HK-2 (cell line): ENCODE measurements around the gene GALNT18.

ENCODE experiments used
- DNase-seq: peaks from one replicate; pipeline ENCODE4 v3.0.0-alpha.2; 2018; ENCODE audit not compliant: unreplicated experiment

The GALNT18 gene

DNA sequence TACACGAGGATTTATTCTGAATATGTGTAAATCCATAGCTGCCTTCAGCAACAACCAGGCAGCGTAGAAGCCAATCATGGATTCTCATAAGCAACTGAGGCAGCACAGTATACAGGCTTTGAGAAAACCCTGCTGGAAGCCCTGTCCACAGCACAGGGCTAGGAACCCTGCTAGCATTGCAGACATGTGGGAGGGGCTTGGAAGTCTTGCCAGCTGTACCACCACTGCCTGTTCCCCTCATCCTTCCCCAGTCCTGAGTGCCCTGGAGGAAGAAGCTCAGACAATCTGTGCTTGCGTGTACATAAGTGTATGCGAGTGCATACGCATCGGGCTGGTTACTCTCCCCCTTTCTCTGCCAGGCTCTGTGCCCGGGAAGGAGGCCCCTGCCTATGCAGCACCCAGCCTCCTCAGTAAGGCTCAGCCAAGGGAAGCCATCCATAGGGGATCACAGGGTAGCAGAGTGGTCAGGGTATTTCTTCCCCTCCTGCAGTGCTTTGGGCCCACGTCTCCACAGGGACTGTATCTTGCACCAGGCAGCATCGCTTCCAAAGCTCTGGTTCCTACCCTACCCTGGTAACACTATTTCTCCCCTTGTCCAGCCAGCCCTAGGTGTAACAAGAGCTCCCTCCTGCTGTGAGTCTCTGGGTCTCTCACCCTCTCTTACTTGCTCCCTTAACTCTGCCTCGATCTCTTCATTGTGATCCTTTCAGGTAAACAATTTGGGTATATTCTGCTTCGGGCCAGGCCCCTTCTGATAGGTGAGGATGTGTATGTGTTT, 90.5 kb downstream of the GALNT18 start:
- DNase-seq: no peak

DNA sequence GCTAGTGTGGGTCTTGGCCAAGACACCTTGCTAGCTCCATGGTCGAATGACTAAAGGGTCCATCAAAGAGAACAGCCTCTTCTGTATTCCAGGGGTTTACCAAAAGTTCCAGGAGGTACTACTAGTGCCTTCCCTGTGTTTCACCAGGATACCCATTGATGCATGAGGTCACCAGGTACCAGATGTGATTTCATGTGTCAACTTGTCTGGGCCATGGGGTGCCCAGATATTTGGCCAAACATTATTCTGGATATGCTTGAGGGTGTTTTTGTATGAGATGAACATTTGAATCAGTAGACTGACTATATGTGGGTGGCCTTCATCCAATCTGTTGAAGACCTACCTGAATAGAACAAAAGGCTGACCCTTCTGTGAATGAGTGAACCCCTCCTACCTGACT, 92.8 kb downstream of the GALNT18 start:
- DNase-seq: no peak

DNA sequence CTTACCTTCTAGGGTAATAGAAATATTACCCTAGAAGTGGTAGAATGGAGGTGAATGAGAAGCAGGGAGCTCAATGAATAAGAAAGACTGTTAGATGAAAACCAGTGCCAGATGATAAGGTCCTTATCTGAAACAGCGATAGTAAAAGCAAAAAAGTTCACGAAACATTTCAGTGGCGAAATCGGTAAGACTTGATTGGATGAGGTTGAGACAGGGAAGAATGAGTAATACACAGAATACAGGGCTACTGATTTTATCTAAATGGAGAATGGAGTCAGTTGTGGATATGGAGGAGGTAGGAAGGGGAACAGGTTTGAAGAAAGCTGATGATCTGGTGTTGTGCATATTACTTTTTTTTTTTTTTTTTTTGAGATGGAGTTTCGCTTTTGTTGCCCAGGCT, 96.5 kb downstream of the GALNT18 start:
- no peak for DNase-seq

DNA sequence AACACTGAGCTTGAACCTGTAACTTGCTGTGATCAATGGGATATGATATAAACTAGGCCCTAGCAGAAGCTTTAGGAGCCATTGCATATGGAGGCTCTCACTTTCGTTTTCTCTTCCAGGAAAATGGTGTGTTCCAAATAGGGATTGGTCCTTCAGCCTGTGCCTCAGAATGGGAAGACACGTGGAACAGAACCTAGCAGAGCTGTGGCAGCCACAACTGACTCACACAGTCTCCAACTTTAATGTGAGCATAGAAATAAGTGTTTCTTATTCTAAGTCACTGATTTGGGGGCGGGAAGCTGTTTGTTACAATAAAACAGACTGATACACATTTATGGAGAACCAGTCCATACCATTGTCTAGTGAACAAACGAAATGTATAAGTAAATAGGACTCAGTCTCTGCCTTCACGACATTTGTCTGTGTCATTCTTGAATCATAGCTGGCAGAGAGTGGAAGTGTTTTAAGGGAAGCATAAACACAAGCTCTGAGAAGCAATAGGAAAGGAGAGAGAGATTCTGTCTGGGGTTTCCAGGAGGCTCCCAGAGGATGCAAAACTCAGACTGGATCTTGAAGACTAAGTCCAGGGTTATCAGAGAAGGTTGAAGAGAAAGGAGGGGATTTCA, 97.3 kb downstream of the GALNT18 start:
- DNase-seq: no peak

DNA sequence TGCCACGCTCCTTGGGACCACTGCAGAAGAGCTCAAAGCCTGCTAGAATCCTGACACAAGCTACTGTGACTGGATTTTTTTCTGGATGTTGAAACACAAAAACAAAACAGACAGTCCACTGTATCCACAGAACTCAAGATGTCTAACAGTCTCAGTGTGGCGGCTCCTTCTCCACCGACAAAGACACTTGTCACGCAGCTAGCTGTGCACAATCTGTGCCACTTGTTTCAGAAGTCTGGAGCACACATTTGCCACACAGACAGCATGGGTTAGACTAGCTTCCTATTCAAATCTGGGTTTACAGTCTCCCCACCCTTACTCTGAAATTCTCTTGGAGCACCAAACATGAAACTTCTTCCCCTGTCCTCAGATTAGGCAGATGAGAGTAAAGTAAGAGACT, 99.2 kb downstream of the GALNT18 start:
- DNase-seq: no peak

DNA sequence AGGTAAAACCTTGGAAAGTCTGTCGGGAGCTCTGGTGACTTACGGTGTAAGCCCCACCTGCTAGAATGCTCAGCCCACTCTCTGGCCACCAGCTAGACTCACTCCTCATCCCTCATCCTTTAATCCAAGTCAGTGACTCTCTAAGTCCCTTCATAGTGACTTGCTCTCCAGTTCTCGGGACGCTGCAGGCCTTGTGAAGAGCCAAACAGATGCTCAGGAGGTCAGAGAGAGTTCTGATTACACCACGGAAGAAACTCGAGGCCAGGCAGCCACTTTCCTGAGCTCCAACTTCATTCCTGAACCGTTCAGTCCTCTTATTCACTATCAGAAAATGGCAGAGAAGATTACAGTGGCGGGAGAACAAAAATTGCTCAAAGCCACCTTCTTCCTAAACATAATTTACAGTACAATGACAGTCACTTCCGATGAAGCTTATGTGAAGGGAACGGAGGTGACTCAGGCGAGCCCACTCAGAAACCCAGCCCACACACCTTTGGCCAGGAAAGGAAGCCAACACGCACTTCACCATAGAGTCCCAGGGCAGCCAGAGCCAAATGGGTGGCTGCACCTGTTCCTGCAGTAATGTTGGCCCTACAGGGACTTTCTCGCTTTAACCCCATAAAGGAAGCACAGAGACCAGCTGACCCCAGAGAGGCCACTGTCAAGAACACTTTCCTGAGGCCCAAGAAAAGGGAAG, 100.4 kb downstream of the GALNT18 start:
- no peak for DNase-seq

DNA sequence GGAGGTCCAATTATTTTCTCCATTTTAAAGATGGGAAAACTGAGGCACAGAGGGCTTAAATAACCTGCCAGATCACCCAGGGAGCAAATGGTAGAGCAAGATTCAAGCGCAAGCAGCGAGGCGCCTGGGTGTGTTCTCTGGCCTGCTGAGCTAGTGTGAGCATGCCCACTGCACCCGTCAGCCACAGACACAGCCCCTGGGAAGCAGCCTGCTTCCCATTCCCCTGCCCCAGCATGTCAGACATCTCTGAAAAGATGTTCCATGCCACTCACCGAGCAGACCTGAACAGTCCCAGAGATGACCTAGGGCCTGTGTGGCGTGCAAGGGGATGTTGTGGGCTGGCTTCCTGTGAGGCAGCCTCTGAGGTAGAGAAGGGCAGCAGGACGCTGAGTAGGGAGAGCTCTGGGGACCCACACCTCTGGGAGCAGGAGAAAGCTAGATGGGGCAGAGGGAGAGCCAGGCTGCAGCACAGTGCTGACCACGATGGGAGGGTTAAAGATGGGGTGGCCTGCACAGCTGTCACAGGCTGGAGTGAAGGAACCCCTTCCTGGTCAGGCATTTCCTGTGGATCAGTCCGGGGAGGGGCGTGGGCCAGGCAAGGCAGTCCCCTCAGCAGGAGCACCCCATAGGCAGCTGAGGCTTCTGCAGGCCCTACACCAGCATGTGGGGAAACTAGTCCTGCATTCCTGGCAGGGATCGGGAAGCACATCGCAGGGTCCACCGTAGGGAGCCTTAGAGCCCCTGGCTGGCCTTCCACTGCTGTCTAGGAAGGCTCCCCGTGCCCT, 101.4 kb downstream of the GALNT18 start:
- DNase-seq: no peak

DNA sequence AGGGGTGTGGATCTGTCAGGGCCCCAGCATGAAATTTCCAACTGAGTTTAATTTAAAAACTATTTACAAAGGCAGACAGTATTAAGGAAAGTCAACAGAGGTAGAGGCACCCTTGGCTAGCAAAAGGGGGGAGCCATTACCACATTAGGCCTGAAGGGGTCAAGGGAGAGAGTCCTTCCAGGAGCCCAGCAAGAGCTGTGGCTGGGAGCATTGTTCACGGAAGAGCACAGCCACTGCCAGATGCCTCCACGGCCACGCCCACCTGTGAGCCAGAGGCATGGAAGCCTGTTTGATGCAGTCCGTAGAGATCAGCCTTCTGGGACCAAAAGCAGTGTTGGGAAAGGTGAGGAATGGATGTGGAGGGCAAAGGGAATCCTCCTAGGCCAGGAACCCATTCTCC, 102.6 kb downstream of the GALNT18 start:
- DNase-seq: no peak

DNA sequence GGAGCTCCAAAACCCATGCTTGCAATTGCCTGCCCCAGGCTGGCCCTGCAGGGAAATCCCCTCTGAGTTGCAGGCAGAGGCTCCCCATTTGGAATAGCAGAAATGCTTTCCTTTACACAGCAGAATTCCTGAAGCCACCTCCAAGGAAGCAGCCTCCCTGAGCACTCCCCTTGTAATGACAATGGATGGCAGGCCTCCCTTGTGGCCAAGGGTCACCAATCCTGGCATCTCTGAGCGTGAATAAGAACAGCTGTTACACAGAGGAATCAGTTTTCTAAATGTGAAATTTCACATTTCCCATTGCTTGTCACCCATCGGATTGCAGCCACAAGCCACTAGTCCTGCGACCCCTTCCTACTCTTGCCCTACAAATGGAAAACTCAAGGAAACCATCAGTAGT, 107.6 kb downstream of the GALNT18 start:
- no peak for DNase-seq

DNA sequence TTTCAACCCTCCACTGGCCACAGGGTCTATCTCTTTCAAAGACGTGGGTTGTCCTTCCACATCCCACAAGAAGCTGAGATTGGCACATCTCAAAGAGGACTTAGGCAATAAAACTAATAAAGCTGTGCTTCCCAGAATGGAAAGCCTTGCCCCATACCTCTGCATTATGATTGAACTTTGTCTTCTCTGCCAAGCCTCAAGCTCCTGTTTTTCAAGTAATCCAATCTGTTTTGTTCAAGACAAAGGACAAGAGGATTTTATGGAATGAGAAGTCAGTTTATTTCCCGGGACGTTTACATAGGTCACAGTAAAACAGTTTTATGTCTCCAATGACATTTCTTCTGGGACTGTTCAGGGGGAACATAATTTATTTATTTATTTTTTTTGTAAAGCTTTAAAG, 108.4 kb downstream of the GALNT18 start:
- no peak for DNase-seq

DNA sequence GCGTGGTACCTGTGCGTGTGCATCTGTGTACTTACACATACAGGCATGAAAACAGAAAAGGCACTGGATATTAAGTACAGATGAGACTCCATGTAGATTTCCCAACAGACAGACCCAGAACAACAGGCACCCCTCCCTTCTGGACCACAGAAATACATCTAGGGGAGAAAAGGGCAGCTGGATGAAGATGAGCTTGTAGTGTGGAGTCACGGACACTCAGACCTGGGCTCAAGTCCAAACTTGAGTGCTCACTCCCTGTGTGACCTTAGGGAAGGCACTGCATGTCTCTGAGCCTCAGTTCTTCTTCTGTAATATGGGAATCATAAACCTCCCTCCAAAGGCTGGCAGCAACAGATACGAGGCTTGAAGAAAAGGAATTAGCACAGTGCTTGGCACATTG, 108.9 kb downstream of the GALNT18 start:
- no peak for DNase-seq

DNA sequence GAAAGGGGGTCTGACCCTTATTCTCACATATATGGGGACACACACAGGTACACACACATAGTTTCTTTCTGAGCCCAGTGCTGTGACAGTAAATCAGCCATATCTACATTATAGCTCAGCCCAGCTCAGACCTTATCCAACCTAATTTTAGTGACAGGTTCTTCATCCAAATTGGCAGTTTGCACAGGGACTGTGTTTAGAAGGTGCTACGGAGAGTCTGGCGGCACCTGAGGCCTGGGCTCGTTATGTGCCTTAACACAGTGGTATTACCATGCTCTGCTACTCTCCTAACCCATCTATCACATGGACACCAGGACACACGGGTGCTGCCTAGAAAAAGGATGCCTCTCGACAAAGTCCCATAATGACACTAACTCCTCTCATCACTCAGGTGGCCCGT, 109.3 kb downstream of the GALNT18 start:
- DNase-seq: no peak

DNA sequence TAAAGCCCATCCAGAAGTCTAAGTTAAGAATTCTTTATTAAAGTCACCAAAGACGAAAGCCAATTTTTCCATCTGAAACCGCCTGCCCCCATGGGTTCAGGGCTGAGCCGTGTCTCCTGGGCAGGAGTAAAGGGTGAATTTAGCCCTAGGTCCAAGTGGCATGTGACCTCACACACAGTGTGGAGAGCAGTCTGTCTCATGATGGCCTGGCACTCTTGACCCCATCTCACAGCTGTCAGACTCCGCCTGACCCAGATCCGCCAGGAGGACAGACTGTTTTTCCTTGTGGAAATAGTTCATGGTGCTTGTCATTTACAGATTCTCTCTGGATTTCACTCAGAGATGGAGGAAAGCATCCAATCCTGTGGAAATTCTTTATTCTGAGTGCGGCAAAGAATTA, 109.7 kb downstream of the GALNT18 start:
- no peak for DNase-seq

DNA sequence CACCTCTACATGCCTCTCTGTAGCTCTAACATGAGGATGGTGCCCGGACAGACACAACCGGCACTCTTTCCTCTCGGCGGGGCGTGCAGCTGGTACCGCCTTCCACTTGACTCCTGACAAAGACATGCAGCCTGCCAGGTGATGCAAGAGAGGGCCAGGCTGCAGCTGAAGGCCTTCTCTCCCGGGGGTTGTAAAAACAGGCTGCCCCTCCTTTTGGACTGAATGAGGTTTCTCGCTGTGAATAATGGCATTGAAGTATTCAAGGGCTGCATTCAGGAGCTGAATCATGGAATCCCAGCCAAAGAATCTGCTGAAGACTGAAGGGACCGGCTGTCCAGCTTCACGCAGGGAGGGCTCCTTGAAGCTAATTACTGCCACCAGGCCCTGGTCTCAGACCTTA, 110.9 kb downstream of the GALNT18 start:
- DNase-seq: no peak

DNA sequence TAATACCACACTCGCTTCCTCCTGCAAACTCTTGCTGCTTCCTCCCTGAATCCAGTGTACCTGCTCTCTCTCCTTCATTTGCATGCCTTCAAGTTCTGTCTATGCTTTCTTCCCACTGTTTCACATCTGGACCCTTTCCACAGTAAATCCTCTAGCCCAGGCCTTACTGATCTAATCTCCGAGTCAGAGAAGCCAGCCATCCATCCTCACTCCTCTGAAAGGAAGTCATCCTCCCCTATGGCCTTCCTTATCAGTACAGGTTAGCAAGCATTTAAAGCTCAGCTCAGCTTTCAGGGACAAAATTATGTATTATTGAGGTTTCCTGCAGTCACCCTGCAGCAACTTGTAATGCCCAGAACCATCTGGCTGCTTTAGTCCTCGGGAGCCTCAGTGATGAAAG, 116.1 kb downstream of the GALNT18 start:
- no peak for DNase-seq

DNA sequence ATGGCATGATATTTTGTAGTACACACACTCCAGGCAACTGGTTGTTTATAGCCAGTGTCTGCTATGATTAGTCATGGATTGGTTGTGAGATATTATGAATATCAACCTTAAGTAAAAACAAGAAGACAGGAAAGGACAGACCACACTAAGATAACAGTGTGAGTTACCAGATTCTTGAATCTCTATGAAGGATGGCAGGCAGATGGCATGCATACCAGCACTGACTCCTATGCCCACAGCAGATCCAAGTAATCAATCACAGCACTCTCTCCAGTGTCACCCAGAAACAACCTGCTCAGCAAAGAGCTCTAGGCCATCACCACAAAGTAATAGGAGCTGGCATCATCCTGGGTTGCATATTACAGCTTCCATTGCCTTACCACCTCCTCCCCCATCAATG, 116.6 kb downstream of the GALNT18 start:
- no peak for DNase-seq

DNA sequence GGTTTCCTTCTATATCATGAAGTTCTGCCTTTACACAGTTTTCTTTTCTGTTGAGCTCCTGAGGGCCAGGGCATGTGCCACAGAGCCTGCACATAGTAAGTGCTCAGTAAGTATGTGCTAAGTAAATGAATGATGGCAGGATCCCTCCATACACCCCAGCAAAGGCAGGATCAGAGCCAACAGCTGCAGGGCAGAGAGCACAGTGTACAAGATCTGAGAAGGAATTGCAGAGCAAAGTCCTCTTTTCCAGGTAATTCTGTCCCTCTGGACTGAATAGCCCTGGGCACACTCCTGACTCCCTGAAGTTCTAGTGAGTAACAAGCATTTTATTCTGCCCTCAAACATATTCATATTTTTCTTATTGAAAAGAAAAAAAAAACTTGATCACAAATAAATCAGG, 117.7 kb downstream of the GALNT18 start:
- no peak for DNase-seq

DNA sequence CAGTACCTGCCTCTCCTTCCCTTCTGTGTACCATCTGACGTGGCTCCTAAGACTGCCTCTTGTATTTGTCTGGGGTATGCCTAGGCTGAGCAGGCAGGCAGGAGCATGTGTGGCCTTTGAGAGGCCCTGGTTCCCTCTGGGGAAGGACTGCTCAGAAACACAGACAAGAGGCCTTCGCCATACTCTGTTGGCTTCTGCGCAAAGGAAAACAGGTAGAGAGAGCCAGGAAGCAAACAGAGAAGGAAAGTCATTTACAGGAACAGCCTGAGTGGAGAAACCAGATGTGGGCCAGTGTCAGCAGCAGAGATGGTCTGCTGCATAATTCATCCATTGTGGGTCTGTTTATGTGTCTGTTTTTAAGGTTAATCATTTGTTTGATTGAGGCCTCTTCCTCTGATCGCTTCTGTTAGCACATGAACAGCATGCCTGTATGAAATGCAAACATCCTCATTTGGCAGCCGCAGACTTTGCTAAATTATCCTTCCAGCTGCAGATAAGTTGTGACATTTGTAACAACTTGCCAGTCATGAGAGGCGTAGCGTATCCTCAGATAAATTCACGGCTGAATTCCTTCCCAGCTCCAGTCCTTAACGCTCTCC, 119.4 kb downstream of the GALNT18 start:
- no peak for DNase-seq

DNA sequence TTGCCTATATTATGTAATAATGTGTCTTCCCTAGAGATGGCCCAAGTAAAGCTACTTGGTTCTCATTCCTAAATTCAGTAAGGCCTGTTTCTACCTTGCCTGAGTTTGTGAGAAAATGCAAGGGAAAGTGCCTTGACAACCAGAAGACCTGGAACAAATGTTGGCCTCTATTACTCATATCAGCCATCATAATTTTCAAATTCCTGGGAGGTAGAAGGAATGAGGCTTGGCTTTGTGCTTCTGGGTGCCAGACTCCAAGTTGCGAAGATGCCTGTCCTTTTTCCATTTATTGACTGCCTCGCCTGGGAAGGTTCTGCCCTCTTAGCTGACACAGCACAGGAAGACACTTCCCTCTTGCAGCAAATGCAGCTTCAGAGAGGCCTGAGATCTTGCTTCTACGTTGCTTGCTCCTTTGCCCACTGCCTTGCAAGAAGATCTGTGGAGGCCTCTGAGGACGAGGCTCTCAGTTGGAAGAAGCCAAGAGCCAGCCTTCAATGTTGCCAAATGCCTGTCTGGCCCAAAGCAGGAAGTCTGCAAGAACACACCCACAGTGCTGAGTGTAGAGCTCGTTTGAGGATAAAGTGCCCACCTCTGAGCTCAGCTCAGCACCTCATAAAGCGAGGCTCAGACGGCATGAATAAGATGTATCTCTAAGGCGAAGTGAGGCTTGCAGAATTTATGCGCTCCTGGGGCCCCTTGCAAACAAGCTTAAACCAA, 120.1 kb downstream of the GALNT18 start:
- DNase-seq: no peak

DNA sequence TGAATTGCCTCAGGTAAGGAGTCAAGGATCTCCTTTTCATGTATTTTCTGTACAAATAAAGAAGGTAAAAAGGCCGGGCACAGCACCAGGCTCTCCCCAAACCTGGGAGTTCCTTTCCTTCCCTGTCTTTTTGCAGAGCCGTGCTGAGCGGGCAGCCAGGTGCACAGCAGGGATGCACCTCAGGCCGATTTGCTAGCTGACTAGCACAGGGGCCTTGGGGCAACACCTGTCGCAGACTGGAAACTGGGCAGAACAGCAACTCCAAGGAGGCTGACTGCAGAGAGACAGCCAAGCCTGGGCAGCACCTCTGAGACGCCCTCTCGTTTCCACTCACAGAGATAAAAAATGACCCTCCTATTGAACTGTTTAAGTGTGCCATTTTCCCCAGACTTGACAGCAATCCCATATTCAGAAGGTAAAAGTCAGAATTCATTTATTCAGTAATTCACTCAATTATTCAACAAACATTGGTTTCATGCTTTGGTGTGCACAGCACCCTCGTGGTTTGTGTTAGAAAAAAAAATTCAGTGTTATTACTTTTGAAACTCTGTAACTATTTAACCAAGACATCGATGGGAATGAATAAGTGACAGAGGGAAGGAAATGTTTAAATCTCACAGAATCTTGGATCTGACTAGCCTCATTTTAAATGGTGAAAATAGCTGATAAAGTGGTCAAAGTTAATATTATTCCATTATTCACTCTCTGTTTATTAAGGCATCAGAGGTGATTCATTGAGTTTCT, 120.9 kb downstream of the GALNT18 start:
- no peak for DNase-seq

DNA sequence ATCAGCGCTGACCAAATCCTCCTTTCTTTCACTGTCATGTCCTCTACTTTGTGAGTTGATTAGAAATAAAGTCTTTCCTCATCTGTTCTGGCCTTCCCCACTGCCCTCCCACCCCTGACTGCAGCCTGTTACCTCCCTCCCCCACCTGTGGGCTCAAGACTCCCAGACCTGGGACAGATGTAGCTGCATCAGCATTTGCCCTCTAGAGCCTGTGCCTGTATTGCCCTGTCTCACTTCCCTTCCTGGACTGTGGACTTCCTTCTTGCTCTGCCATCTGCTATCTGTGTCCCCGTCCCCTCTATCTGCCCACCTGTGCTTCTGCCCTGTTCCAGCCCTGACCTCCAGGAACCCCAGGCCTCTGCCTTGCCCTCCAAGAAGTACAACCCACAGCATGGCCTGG, 122.5 kb downstream of the GALNT18 start:
- no peak for DNase-seq
